H1 (cell line): ENCODE results near the gene SYPL1. TPM values are rescaled to one million over a fixed set of nuclear protein-coding genes. Genes with fewer than 3 reads are reported as not detected.

ENCODE experiments used
- CHD1 ChIP-seq: IDR thresholded peaks from 2 replicates; pipeline ENCODE4 v1.6.1; 2012; ENCODE audit warnings: low read depth, low read length, improper control_type of control experiment
- CHD7 ChIP-seq: fragments of 300-600 bp; sonication (generic); IDR thresholded peaks from 2 replicates; pipeline ENCODE4 v1.7.1; 2012; ENCODE audit warnings: low read length, moderate library complexity, mild to moderate bottlenecking, inconsistent platforms; ENCODE audit not compliant: insufficient replicate concordance
- GTF2F1 ChIP-seq: IDR thresholded peaks from 2 replicates; pipeline ENCODE4 v1.6.1; 2012; ENCODE audit warnings: low read depth, low read length, improper control_type of control experiment, borderline replicate concordance
- NANOG ChIP-seq: IDR thresholded peaks from 2 replicates; pipeline ENCODE4 v1.6.1; 2011; ENCODE audit warnings: low read length, low read depth, mild to moderate bottlenecking, inconsistent platforms; ENCODE audit not compliant: insufficient read depth, poor library complexity, severe bottlenecking
- NRF1 ChIP-seq: IDR thresholded peaks from 2 replicates; pipeline ENCODE4 v1.6.1; 2011; ENCODE audit warnings: mild to moderate bottlenecking, low read depth, low read length, improper control_type of control experiment
- POLR2A ChIP-seq, 2 experiments: IDR thresholded peaks; 1 replicate in 1 of 2; 2 replicates in 1 of 2; pipeline ENCODE4 v1.6.1; 2011; ENCODE audit warnings: low read depth in 2 of 2, low read length in 2 of 2, mild to moderate bottlenecking in 2 of 2; ENCODE audit errors: control extremely low read depth in 1 of 2
- POU5F1 ChIP-seq: IDR thresholded peaks from 2 replicates; pipeline ENCODE4 v1.6.1; 2011; ENCODE audit warnings: low read depth, mild to moderate bottlenecking, low read length, moderate library complexity
- SIN3A ChIP-seq, 2 experiments: IDR thresholded peaks in 1 of 2; conservative IDR thresholded peaks in 1 of 2; 2 replicates each; pipeline ENCODE4 v1.6.1; 2011 to 2012; ENCODE audit warnings: low read length in 2 of 2, improper control_type of control experiment in 1 of 2, low read depth in 1 of 2, mild to moderate bottlenecking in 1 of 2
- SRF ChIP-seq: IDR thresholded peaks from 2 replicates; pipeline ENCODE4 v1.6.1; 2011; ENCODE audit warnings: mild to moderate bottlenecking, low read depth, low read length, moderate library complexity
- TEAD4 ChIP-seq: IDR thresholded peaks from 2 replicates; pipeline ENCODE4 v1.6.1; 2012; ENCODE audit warnings: low read depth, low read length, inconsistent platforms, mixed read lengths
- polyA plus RNA-seq, 7 experiments: library from polyadenylated mRNA; depleted of rRNA in 3 of 7; stranded (reverse) in 5 of 7; unstranded in 2 of 7; fragments of >200 nt in 5 of 7; fragments of 200-250 nt in 2 of 7; gene quantifications; 1 replicate in 5 of 7; 2 replicates in 1 of 7; 4 replicates in 1 of 7; pipeline versions ENCODE4 v1.2.1 to v1.2.3, GENCODE V29; 2011 to 2013; ENCODE audit warnings: missing spikeins in 2 of 7, mixed read lengths in 2 of 7
- total RNA-seq: library from RNA; stranded (reverse); fragmentation: NEBNext Ultra II Directional; extraction: Animal tissue kit (Norgen Biotek cat#: 25700); gene quantifications from 2 replicates; pipeline ENCODE4 v1.2.1, GENCODE V29; 2021
- TF ChIP-seq, protein P1 (sequence below): IDR thresholded peaks from 2 replicates; pipeline ENCODE4 v1.6.1; 2011; ENCODE audit warnings: low read length, improper control_type of control experiment

Gene SYPL1
- total and polyA plus RNA-seq, 2 of the 8 experiments (the other 6 are each of a cell fraction or from before 2014, with no cell fraction given) = 44.9 to 57.7 TPM

DNA sequence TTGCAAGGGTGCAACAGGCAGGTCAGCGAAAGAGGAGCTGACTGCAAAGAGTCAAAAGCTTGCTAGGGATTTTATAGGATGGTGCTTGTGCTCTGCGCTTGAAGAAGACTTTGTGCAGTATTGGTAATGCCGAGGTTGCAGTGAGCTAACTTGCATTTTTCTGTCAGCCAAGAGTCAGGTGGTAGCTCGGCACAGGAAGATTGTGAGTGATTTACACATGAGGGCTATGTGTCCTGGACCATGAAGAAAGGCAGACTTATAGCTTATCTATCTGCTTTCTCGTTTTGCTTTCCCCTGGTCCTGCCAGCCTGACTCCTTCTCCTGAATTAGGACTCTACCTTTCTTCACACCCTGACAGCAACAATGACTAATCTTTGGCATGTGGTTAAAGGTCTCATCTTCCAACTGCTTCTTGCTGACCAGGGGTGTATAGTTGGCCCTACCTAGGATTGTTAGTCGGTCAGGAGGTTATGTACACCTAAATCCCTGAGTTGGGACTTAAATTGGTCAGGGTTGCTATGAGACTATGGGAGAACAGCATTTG lies 4.1 kb upstream of the SYPL1 start (continued):
- TF ChIP-seq CHD7 (no peak), NANOG (no peak), CHD1 (no peak), GTF2F1 (no peak), POLR2A (IDR thresholded peaks at IDR 0.05; ENCODE audit: control extremely low read depth in 1 of 2, low read depth in 2 of 2, low read length in 2 of 2) (no peak), POU5F1 (no peak), SIN3A (conservative IDR thresholded peaks at IDR 0.05 in 1 of 2, IDR thresholded peaks at IDR 0.05 in 1 of 2; ENCODE audit: low read depth in 1 of 2, low read length in 2 of 2) (no peak), SRF (no peak), NRF1 (no peak), TEAD4 (no peak)
- TF ChIP-seq, protein P1, sequence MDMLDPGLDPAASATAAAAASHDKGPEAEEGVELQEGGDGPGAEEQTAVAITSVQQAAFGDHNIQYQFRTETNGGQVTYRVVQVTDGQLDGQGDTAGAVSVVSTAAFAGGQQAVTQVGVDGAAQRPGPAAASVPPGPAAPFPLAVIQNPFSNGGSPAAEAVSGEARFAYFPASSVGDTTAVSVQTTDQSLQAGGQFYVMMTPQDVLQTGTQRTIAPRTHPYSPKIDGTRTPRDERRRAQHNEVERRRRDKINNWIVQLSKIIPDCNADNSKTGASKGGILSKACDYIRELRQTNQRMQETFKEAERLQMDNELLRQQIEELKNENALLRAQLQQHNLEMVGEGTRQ = no peak
